GM18502 (cell line): Measurements from ENCODE around the gene RIPK1.

Experiments used
- ATAC-seq: cut with Tn5 transposase; IDR thresholded peaks from one replicate; pipeline ENCODE4 v1.9.1; 2021; ENCODE audit warnings: mild to moderate bottlenecking; ENCODE audit not compliant: unreplicated experiment, poor library complexity

Gene RIPK1

DNA sequence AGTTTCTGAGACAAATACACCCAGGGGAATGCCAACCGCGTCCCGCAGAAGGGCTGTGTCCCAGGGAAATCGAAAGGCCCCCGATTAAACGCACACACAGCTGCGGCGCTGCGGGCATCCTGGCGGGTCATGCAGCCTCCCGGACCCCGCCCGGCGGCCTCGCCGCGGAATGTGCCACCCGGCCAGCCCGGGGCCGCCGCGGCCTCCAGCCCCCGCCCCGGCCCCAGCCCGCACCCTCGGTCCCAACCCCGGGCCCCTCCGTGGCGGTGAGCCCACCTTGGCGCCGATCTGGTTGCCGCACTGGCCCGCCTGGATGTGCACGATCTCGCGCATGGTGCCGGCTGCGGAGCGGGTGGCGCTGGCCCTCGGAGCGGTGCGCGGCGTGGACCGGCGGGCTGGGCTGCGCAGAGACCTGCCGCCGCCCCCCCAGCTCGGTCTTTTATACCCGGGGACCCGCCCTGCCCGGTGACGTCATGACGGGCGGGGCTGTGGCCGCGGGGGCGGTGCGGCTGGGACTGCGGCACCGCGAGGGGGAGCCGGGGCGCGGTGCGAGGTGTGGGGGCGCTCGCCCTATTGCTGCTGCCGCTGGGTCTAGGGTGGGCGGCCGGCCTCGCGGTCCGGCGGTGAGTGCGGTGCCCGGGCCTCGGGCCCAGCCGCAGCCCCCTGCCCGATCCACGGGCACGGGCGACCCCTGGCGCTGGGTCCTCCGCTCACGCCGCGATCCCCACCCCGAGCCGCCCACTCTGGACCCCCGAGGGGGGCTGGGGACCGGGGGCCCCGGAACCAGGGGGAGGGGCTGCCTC lies 89.0 kb downstream of the RIPK1 start, which contains the start of gene TUBB2A:
Gene TUBB2A (minus strand): TSS at position 414 of the 803 bp plus-strand sequence. CDS start 81 bp downstream, at position 333.
- peak; percentile 89 for ATAC-seq

DNA sequence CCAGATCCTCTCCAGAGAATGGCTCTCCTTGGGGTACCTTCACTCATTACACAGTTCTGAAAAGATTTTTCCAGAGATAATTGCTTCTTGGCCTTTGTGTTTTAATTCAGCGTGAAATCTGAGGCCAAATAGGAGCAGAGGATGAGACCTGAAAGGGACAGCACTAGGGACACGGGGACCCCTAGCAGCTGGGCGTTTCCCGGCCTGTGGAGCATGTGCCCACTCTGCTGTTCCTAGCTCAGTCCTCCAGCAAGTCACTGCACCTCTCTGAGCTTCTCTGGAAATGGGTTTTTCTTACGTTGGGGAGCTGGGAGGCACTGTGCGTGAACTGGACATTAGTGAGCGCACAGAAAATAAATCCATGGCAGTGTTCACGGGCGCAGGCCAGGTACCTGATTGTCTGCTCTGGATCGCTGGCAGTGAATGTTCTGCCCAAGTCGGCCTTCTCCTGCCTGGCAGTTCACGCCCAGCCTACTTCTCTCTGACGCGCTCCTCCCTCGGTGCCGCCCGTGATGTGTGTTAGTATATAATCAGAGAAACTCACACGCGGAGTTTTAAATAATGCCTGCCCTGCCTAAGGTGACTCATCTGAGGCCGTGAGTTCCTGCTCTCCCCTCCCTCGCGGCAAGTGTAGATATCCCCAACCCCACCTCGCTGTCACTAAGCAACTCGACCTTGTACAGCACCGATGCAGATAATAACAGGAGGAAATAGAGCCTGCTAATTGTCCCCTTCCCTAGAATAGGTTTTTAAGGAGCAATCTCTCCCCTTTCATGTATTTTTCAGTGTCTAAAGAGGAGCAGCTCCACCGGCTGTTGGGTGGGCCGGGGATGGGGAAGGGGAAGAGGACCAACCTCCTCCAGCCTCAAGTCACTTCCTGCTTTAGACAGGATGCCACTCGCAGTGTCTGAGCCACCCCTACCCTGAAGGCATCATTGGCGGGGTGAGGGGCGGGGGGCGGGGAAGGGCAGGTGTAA lies 91.8 kb downstream of the RIPK1 start:
- ATAC-seq = no peak

GRCh38 chr6:3162067-3162497 lies 93.8 kb downstream of the RIPK1 start:
- no peak for ATAC-seq

DNA sequence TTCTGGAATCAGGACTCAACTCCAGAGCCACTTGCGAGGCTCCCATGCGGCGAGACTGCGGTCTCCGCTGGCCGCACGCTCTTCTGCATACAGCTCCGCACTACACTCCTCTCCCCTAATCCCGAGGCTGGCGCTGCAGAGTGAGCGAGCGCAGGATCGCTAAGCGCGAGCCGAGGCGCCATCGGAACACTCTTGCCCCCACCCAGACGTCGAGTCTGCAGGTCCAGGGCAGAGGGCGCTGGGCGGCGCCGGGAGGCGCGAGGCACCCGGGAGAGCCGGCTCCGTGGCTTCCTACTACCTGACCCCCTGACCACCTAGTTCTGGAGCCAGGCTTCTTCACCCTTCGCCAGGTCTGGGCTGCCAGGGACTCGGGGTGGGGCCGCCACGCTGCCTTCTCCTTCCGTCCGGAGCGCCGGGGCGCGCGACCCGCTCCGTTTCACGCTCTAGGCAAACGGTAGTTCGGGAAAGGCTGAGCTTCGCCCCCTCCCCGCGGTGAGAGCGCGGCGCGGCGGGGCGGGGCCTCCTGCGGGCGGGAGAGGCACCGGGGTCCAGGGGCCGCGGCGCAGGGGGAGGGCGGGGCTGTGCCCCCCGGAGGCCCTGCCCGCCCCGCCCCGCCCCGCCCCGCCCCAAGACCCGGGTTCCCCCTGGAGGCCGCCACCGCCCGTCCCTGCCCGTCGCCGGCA lies 94.4 kb downstream of the RIPK1 start:
- ATAC-seq = peak; percentile 75

DNA sequence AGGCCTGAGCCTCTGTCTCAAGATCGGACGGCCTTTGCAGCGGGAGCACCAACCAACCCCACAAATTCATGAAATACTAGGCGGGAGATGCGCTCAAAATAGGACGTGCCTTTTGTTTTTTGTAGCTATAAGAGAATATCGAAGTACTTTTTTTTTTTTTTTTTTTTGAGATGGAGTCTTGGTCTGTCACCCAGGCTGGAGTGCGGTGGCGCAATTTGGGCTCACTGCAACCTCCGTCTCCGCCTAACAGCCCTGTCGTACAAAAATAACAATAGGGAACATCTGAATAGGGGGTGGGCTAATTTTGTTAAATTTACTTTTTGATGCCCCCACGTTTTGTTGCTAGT lies 94.9 kb downstream of the RIPK1 start:
- no peak for ATAC-seq

DNA sequence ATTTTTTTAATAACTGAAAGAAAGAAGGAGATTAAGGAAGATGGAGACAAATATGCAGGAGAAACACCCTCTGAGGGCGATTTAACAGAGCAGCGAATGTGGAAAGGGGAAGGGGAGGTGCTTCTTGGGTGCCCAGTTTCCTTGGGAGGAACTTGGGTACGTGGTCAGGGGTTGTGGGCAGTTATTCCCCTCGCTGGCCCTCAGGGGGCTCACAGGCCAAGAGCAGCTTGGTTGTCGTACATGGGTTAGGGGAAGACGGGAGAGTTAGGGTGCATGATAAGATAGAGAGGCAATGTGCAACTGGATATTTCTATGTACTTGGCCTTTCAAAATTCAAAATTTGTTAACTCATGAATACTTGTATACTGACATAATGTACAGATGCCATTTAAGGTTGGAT lies 96.1 kb downstream of the RIPK1 start:
- ATAC-seq = no peak
